IPS DF 6.9 (cell line): ENCODE data around the gene FOXP1.

ENCODE experiments used
- DNase-seq: peaks from one replicate; pipeline ENCODE4 v3.0.0-alpha.2; 2013; ENCODE audit warnings: low read depth, low spot score
- H3K27ac ChIP-seq: one replicate; pipeline ENCODE4 v1.5.1; 2013; ENCODE audit warnings: low read length, control low read depth
- H3K27me3 ChIP-seq: 2 replicates; pipeline ENCODE4 v1.6.1; 2013; ENCODE audit warnings: mild to moderate bottlenecking, low read length; ENCODE audit not compliant: control insufficient read depth, insufficient read depth
- H3K36me3 ChIP-seq: 2 replicates; pipeline ENCODE4 v1.6.1; 2013; ENCODE audit warnings: low read length; ENCODE audit not compliant: control insufficient read depth, insufficient read depth
- H3K4me1 ChIP-seq: 2 replicates; pipeline ENCODE4 v1.6.1; 2013; ENCODE audit warnings: low read length; ENCODE audit not compliant: control insufficient read depth, insufficient read depth
- H3K4me3 ChIP-seq: 2 replicates; pipeline ENCODE4 v1.5.1; 2013; ENCODE audit warnings: mild to moderate bottlenecking, low read length
- H3K9me3 ChIP-seq: 2 replicates; pipeline ENCODE4 v1.6.1; 2013; ENCODE audit warnings: low read length, inconsistent platforms; ENCODE audit not compliant: control insufficient read depth, insufficient read depth
- WGBS: extraction: QIAGEN DNeasy Blood & Tissue Kit; methylation state at CpG from one replicate; pipeline ENCODE4 v1.1.7; 2013; ENCODE audit warnings: mixed read lengths, missing lambda C conversion rate; ENCODE audit not compliant: insufficient read length, insufficient coverage; 5-methylcytosine and 5-hydroxymethylcytosine counted together

Gene FOXP1

DNA sequence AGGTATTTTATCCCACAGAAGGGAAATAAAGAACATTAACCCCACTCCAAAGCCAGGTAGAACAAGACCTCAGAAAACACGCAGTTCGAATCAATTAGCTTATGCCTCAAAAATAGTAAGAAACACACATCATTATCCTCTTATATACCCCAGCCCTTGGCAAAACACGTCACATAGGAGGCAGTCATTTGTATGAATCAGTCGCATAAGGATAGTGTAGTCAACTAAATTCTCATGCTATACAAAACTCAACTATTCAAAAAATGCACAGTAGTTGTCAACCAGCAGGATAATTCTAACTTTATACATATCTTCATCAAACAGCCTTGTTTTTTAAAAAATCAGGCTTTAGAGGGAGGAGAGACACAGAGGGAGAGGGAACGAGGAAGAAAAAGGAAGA, 298.4 kb downstream of the FOXP1 start:
- no CpG with 5 or more reads among the region's 5 CpGs for WGBS
- Histone ChIP-seq H3K4me1 (no peaks in the 10 kb centered on the region; the same call in 1 of the 2 replicates), H3K36me3 (no peaks in the 10 kb centered on the region), H3K9me3 (no peaks in the 10 kb centered on the region), H3K4me3 (no peak overlapping the region), H3K27ac (no peak overlapping the region), H3K27me3 (no peaks in the 10 kb centered on the region)
- DNase-seq, result no peak

GRCh38 chr3:71282976-71283375, 300.6 kb downstream of the FOXP1 start:
- Histone ChIP-seq H3K9me3 (no peaks in the 10 kb centered on the region), H3K27ac (no peak overlapping the region), H3K4me3 (no peak overlapping the region), H3K4me1 (no peaks in the 10 kb centered on the region; the same call in 1 of the 2 replicates), H3K27me3 (no peaks in the 10 kb centered on the region), H3K36me3 (no peaks in the 10 kb centered on the region)
- WGBS, result no CpG with 5 or more reads among the region's 2 CpGs
- no peak for DNase-seq

DNA sequence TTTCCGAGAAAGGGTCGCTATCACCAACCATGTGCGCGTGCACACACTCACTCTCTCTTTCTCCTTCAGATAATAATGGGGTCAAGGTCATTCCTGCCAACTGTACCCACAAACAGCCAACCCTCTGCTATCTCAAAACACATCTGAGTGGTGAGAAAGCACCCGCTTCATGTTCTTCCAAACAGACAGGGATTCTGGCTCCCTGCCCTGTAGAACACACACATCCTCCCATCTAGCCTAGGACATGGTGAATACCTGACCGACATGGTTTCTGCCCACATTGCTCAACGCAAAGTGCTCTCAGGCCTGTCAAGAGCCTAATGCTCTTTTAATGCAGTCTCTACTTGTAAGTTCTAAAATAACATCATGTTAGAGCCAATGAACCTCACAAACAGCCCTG, 302.2 kb downstream of the FOXP1 start:
- H3K27ac ChIP-seq, result no peak overlapping the region
- H3K9me3 ChIP-seq, result no peaks in the 10 kb centered on the region
- no CpG with 5 or more reads among the region's 7 CpGs for WGBS
- H3K4me3 ChIP-seq, result no peak overlapping the region
- H3K4me1 ChIP-seq, result no peaks in the 10 kb centered on the region; the same call in 1 of the 2 replicates
- H3K27me3 ChIP-seq, result no peaks in the 10 kb centered on the region
- DNase-seq, result no peak
- no peaks in the 10 kb centered on the region for H3K36me3 ChIP-seq

DNA sequence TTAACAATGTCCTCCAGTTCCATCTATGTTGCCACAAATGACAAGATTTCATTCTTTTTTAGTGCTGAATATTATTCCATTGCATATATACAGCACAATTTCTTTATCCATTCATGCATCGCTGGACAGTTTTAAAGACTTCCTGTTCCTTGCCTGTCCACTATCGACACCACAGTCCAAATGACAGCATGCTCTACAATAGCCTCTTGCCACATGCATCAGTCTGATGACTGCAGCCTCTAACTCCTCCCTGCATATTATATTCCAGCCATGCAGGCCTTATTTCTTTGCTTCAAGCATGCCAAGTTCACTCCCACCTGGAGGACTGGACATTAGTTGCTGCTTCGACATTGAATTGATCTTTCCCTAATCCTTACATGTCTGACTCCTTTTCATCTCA, 306.2 kb downstream of the FOXP1 start:
- H3K27ac ChIP-seq, result no peak overlapping the region
- no peaks in the 10 kb centered on the region for H3K27me3 ChIP-seq
- H3K4me3 ChIP-seq, result no peak overlapping the region
- no peaks in the 10 kb centered on the region for H3K9me3 ChIP-seq
- no peaks in the 10 kb centered on the region for H3K4me1 ChIP-seq
- WGBS, result no CpG with 5 or more reads among the region's 3 CpGs
- no peak for DNase-seq
- no peaks in the 10 kb centered on the region for H3K36me3 ChIP-seq

DNA sequence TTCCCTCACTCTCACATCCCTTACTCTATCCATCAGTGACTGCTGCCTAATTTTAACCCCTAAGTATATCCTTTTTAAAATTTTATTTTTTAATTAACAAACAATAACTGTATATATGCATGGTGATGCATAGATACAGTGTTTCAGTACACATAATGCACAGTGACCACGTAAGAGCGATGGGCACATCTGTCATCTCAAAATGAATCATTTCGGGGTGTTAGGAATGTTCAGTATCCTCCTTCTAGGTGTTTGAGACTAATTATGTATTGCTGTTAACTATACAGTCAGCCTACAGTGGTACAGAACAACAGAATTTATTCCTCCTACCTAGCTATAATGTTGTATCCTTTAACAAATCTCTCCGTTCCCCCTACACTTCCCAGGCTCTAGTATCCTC, 307.0 kb downstream of the FOXP1 start:
- H3K4me1 ChIP-seq, result no peaks in the 10 kb centered on the region
- H3K27ac ChIP-seq, result no peak overlapping the region
- H3K4me3 ChIP-seq, result no peak overlapping the region
- WGBS, result no CpG with 5 or more reads among the region's 4 CpGs
- no peaks in the 10 kb centered on the region for H3K36me3 ChIP-seq
- no peaks in the 10 kb centered on the region for H3K27me3 ChIP-seq
- DNase-seq, result no peak
- H3K9me3 ChIP-seq, result no peaks in the 10 kb centered on the region

- Histone ChIP-seq H3K4me3 (no peak overlapping the region), H3K9me3 (no peaks in the 10 kb centered on the region), H3K27ac (no peak overlapping the region), H3K36me3 (no peaks in the 10 kb centered on the region), H3K27me3 (no peaks in the 10 kb centered on the region), H3K4me1 (no peaks in the 10 kb centered on the region)
- WGBS, result no CpG with 5 or more reads among the region's 4 CpGs
- DNase-seq, result no peak
These were observed 310.1 kb downstream of the FOXP1 start for GRCh38 chr3:71273453-71273852.

- H3K36me3 ChIP-seq, result no peaks in the 10 kb centered on the region
- no peaks in the 10 kb centered on the region for H3K4me1 ChIP-seq
- no peak overlapping the region for H3K4me3 ChIP-seq
- DNase-seq, result no peak
- H3K27me3 ChIP-seq, result no peaks in the 10 kb centered on the region
- H3K27ac ChIP-seq, result no peak overlapping the region
- no CpG with 5 or more reads among the region's 4 CpGs for WGBS
- H3K9me3 ChIP-seq, result no peaks in the 10 kb centered on the region
These were observed 311.9 kb downstream of the FOXP1 start for GRCh38 chr3:71271596-71271995.

DNA sequence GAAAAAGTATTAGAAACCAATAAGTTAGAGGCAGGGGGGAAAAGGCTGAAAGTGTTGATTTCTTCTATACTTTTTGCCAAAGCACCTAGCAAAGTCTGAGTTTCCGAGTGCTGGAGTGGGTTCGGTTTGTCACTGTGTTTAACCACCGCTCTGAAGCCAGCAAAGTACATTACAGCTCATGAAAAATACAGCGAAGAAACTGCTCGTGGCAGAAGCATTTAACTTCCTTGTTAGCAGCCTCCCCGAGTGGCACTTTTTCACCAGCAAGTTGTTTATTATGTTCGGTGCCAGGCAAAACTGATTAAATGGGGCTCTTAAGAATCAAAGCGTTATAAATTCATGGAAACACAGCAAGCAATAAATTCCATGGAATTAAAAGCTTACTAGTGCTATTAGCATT, 313.6 kb downstream of the FOXP1 start:
- no peaks in the 10 kb centered on the region for H3K9me3 ChIP-seq
- no peak overlapping the region for H3K4me3 ChIP-seq
- no CpG with 5 or more reads among the region's 8 CpGs for WGBS
- no peak for DNase-seq
- no peaks in the 10 kb centered on the region for H3K36me3 ChIP-seq
- no peaks in the 10 kb centered on the region for H3K4me1 ChIP-seq
- H3K27me3 ChIP-seq, result no peaks in the 10 kb centered on the region
- H3K27ac ChIP-seq, result no peak overlapping the region

GRCh38 chr3:71268462-71268999, 315.0 kb downstream of the FOXP1 start:
- Histone ChIP-seq H3K9me3 (no peaks in the 10 kb centered on the region), H3K27ac (no peak overlapping the region), H3K4me3 (no peak overlapping the region), H3K4me1 (no peaks in the 10 kb centered on the region), H3K36me3 (no peaks in the 10 kb centered on the region), H3K27me3 (no peaks in the 10 kb centered on the region)
- no CpG with 5 or more reads among the region's 5 CpGs for WGBS
- DNase-seq, result no peak

DNA sequence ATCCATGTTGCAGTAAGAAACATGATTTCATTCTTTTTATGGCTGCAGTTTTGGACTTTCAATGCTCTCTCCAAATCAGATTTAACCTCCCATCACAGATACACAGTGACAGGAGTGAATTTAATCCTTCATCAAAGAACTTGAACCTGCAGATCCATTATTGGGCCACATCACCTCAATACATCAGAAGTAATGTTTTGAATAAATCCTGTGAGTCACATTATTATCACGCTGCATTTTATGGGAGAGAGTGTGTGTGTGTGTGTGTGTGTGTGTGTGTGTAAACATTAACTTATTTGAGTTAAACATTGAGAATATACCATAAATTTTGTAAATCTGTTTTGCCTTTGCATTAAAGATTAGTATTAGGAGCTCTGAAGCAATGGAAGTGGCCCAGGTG, 316.7 kb downstream of the FOXP1 start:
- no peaks in the 10 kb centered on the region for H3K36me3 ChIP-seq

GRCh38 chr3:71265365-71265915, 318.1 kb downstream of the FOXP1 start:
- no CpG with 5 or more reads among the region's 9 CpGs for WGBS
- Histone ChIP-seq H3K27ac (no peak overlapping the region), H3K4me1 (no peaks in the 10 kb centered on the region), H3K27me3 (no peaks in the 10 kb centered on the region), H3K9me3 (no peaks in the 10 kb centered on the region), H3K4me3 (no peak overlapping the region), H3K36me3 (no peaks in the 10 kb centered on the region)
- DNase-seq, result no peak

More for the DNA sequence above, 316.7 kb downstream of the FOXP1 start:
- Histone ChIP-seq H3K27me3 (no peaks in the 10 kb centered on the region), H3K4me1 (no peaks in the 10 kb centered on the region), H3K4me3 (no peak overlapping the region), H3K9me3 (no peaks in the 10 kb centered on the region), H3K27ac (no peak overlapping the region)
- no peak for DNase-seq
- no CpG with 5 or more reads among the region's 1 CpG for WGBS
